Right ventricle myocardium superior (tissue), 1 donor: ENCODE results near the gene NPW. TPM values are rescaled to one million over a fixed set of nuclear protein-coding genes. Genes with fewer than 3 reads are reported as not detected.

Source experiments
- ATAC-seq: fragments of 200-7000 bp; cut with Tn5 transposase; one replicate; pipeline ENCODE4 v1.9.1; 2020; ENCODE audit warnings: mild to moderate bottlenecking; ENCODE audit not compliant: poor library complexity
- DNase-seq: peaks from one replicate; pipeline ENCODE4 v3.0.0-alpha.2; 2020
- intact Hi-C: fragments of 100-400 bp; cut with DNase I; formaldehyde crosslinking; loops from one replicate; pipeline ENCODE4 v1.11.2; 2022
- total RNA-seq: library from RNA; stranded (reverse); fragmentation: NEBNext Ultra II Directional; extraction: Animal tissue kit (Norgen Biotek cat#: 25700); gene quantifications from one replicate; pipeline ENCODE4 v1.2.1, GENCODE V29; 2021
- donor health status: DM: no; HTN: yes; CAD: no; lungs with severe emphysema.

NPW gene
- total RNA-seq, 1 donor from 2014 or later, result not detected

DNA sequence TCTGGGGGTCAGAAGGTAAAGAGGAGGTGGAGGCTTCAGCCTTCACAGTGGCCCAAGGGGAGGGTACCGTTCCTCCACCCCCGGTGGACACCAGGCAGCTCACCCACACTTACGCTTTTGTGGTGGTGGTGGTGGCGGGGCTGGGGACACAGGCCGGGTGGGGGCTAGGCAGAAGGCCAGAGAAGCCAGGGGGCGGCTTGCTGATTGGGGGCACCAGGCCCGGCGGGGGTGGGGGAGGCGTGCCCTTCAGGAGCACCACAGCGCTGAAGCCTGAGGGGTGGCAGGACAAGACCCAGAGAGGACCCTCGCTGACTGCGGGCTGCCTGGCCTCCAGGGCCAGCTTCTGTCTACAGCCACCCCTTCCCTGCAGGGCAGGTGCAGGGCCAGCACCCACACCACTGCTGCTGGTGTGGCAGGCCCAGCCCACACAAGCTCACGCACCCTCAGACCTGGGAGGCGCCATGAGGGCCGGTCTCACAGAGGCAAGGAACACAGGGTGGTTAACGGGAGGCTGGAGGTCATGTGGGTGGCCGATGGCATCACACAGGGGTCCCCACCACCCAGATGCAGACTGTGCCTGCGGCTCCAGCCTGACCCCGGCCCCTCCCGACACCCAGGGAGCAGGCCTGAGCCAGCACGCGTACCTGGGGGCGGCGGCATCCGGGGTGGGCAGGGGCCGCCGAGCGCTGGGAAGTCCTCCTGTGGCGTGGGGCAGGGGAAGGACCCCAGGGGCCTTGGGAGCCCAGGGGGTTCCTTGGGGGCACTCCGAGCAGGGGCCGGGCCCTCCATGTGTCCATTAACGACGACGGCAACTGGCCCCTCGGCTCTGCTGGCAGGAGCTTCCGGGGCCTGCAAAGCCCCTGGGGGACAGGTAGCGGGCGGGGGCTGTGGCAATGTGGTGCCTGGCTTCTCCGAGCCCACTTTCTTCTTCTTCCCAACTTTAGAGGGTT lies 20.5 kb upstream of the NPW start:
- ATAC-seq (no peak), DNase-seq (no peak)
- intact Hi-C loops, result no loop called here

- DNase-seq (no peak), ATAC-seq (no peak)
- intact Hi-C loops, result no loop called here
Measured at GRCh38 chr16:1999866-2000514, 19.6 kb upstream of the NPW start.

GRCh38 chr16:2001035-2001434 lies 18.6 kb upstream of the NPW start:
- intact Hi-C loops, result no loop called here
- ATAC-seq (no peak), DNase-seq (no peak)

DNA sequence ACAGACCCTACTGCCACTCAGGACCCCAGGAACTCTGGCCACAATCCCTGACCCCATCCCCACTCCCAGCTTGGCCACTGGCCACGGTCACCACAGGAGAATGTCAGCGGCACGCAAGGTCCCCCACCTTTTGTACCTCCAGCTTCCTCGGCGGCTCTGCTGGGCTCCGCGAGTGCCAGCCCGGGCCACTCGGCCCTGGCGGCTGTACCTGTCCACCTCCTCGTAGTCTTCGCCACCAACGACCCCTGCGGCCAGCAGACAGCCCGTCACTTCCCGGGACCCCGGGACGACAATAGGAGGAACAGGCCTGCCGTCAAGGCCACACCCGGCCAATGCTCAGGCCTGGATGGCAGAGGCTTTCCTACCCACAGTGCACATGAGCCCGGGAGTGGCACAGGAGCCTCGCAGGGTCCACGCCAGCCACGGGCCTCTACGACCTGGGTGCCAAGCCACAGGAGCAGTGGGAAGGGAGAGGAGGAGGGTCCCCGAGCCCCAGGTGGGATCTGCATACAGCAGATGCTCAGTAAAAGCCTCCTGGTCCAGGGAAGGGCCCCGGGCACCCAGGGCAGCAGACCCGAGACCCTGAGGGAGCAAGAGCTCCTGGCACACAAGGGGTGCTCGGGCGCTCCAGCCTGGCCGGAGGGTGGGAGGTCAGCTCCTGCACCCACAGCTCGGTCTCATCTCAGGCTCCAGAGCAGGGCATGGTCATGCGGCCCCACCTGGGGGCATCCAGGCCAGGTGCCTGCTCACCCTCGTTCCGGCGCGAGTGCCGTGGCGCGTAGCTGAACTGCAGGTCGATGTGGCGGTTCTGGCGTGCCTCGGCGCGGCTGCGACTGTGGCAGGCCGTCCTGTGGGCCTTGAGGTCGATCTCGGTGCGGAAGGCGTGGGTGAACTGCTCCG lies 17.9 kb upstream of the NPW start:
- DNase-seq (no peak), ATAC-seq (no peak)
- intact Hi-C loops, result no loop called here

DNA sequence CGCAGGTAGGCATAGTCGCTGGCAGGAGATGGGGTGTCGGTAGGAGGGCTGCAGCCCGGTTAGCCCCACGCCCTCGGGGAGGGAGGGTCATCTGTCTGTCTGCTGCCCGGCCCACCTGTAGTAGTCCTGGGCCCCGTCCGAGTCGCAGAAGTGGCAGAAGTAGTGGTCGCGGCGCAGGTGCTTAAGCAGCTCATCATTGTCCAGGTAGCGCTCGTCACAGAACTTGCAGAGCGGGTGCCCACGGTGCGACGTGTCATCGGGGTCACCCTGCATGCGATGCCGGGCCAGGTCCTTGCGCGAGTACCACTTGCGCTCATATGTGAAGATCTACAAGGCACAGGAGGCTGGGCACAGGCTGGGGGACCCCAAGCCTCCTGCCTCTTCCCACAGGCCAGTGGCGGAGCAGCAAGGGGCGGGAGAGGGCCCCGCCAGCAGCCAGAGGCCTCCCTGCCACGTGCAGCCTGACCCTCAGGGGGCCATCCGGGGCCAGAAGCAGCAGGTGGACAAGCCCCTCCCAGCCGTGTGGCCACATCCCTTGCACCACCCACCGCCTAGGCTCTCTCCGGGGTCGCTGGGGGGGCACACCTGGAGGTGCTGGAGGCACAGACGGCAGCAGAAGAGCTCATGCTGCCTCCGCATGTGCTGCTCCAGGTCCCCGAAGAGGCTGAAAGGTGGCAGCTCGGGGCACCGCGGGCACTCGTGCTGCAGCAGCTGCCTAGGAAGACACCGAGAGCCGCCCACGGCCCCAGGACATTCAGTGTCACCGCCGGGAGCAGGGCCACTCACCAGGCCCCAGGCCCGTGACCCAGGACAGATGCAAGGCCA lies 17.0 kb upstream of the NPW start:
- ATAC-seq, result no peak
- intact Hi-C loops, result no loop called here
- DNase-seq, result no peak

DNA sequence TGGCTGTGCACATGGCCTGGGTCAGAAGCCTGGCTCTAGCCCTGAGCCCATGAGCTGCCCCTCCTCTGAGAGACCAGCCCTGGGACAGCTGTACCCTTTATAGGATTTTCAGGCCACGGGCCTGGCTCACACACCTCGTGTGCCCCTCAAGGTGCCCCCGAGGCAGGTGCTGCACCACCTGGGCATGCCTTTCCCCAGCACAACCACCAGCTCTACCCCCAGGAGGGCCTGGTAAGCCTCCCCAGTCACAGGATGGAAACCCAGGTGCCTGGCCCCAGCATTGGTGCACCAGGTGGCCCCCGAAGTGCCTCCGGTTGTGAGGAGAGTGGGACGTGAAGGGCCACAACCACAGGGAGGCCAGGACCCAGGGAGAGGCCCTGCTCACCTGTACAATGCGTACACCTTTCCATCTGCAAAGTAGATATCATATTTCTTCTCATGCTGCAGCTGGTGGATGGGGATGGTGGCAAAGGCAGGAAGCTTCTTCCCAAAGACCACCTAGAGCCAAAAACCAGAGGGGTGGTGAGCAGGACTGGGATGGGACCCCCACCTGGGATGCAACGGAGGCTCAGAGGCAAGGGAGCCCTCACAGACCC lies 16.3 kb upstream of the NPW start:
- DNase-seq, result no peak
- intact Hi-C loops, result no loop called here
- ATAC-seq, result no peak

GRCh38 chr16:2003827-2004641 lies 15.6 kb upstream of the NPW start:
- peak; percentile 95 for DNase-seq
- intact Hi-C loops, result no loop called here

GRCh38 chr16:2004795-2005517 lies 14.6 kb upstream of the NPW start:
- ATAC-seq (no peak), DNase-seq (no peak)
- intact Hi-C loops, result no loop called here

More at GRCh38 chr16:2003827-2004641, 15.6 kb upstream of the NPW start:
- ATAC-seq, result peak; percentile 90

DNA sequence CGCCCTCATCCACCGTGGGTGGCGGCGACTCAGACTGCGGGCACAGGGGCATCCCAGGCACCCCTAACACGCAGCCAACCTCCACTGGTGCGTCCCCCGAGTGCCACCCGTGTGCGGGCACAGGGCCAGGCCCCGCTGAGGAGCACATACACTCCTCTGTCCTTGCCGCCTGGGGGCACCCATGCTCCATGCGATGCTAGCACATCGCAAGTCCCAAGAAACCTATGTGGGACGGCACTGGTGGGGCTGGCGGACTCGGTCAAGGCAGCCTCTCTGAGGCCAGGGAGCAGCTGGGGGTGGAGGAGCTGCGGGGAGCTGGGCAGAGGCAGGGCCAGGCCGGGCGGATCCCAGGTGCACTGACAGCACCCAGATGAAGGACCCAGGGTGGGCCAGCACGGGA lies 13.9 kb upstream of the NPW start:
- no peak for DNase-seq
- intact Hi-C loops, result no loop called here
- ATAC-seq, result no peak

GRCh38 chr16:2006317-2006716 lies 13.3 kb upstream of the NPW start:
- intact Hi-C loops, result no loop called here
- ATAC-seq (no peak), DNase-seq (no peak)

GRCh38 chr16:2007081-2007836 lies 12.3 kb upstream of the NPW start:
- ATAC-seq (no peak), DNase-seq (no peak)
- intact Hi-C loops, result no loop called here

DNA sequence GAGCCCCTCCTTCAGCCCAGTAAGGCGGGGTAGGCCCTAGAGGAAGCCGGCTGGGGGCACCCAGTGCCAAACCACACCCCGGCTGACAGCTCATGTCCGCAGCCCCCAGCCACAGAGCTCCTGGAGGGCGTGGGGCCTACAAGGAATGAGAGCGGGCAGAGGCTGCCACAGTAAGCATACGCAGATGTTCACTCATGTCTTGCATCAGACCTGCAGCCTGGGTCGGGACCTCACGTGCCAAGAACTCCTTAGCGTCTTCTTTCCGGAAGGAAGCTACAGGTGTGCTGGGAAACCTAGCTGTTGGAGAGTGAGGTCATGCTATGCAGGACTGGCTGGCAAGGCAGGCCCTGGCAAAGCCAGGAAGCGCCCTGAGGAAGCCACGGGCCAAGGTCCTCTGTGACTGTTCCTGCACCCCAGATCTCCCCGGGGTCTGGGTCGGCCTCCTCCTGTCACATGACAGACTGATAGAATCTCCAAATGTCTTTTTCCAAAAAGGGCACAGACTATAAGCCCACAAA lies 11.5 kb upstream of the NPW start:
- DNase-seq (no peak), ATAC-seq (no peak)
- intact Hi-C loops, result no loop called here

DNA sequence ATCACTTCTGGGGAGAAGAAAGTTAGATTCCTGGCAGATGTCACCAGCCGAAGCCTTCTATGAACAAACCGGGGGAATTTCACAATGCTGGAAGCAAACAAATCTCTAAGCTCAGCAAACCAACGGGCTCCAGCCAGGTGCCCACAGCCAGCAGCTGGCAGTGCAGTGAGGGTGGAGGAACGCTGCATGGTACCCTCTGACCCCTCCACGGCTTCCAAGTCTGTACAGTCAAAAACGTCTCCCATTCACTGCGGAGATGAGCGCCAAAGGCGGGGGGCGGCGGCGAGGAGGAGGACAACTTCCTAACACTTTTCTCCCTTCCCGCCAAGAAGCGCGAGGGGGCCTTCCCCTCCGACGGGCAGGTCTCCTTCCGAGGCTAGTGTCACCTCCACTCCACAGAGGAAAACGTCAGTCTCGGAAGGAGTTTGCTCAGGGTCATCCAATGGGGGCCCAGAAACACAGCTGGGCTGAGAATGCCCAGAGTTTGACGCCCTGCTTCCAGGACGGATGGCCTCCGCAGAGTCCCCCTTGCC lies 10.9 kb upstream of the NPW start:
- intact Hi-C loops, result no loop called here
- DNase-seq, result no peak
- no peak for ATAC-seq

- ATAC-seq, result peak; percentile 5
- intact Hi-C loops, result no loop called here
- no peak for DNase-seq
Measured at GRCh38 chr16:2009164-2009711, 10.3 kb upstream of the NPW start.
